Measurements from ENCODE around the gene GNE.
"Not testable (repeated sequence)": the region's sequence is repeated elsewhere in the genome, so short reads cannot be mapped to it uniquely, and the experiment has no call there.

GNE gene, protein sequence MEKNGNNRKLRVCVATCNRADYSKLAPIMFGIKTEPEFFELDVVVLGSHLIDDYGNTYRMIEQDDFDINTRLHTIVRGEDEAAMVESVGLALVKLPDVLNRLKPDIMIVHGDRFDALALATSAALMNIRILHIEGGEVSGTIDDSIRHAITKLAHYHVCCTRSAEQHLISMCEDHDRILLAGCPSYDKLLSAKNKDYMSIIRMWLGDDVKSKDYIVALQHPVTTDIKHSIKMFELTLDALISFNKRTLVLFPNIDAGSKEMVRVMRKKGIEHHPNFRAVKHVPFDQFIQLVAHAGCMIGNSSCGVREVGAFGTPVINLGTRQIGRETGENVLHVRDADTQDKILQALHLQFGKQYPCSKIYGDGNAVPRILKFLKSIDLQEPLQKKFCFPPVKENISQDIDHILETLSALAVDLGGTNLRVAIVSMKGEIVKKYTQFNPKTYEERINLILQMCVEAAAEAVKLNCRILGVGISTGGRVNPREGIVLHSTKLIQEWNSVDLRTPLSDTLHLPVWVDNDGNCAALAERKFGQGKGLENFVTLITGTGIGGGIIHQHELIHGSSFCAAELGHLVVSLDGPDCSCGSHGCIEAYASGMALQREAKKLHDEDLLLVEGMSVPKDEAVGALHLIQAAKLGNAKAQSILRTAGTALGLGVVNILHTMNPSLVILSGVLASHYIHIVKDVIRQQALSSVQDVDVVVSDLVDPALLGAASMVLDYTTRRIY

GRCh38 chr9:36258208-36258995, at the start of gene GNE:
GNE (minus strand) TSS chr9:36258448; CDS start chr9:36249355, 9,093 bp downstream.
- peak; percentile 63 to 73 for DNase-seq

GRCh38 chr9:36306471-36307306, 48.4 kb upstream of the GNE start:
- DNase-seq, result no peak

DNA sequence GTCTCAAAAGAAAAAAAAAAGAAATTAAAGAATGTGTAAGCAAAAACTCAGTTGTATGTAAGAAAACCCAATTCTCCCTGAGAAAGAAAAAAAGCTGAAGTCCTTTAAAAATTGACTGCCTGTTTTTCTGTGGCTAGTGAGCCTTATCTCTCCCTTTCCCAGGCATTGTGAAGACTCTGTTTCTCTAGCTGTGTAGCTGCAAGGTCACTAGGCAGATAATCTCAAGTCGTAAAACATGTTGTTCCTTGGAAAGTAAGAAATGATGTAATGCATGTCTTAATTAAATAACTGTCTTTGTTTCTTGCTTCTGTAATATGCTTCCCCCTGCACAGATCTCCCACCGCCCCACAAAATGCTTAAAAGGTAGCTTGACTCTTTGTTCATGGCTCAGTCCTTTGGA, 46.1 kb upstream of the GNE start:
- DNase-seq, result not testable (repeated sequence)

DNA sequence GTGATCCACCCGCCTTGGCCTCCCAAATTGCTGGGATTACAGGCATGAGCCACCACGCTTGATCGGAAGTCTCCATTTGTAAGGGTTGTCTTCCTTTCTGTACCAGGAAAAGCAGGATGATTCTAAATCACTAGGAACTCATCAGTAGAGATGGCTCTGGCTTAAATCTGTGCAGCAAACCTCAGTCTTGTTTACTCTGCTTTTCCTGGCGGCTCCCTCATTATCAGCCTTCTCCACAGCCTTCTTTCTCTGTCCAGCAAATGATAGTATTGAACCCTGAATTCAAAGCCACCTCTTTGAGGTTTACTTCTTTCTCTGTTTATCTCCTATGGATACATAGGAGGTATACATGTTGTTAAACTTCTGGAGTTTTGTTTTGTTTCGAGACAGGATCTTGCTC, 43.0 kb upstream of the GNE start:
- no peak for DNase-seq

- DNase-seq, result no peak
Observed at GRCh38 chr9:36298566-36298965, 40.3 kb upstream of the GNE start.

GRCh38 chr9:36297798-36298197, 39.5 kb upstream of the GNE start:
- DNase-seq, result no peak

GRCh38 chr9:36294996-36295395, 36.7 kb upstream of the GNE start:
- DNase-seq, result not testable (repeated sequence)

DNA sequence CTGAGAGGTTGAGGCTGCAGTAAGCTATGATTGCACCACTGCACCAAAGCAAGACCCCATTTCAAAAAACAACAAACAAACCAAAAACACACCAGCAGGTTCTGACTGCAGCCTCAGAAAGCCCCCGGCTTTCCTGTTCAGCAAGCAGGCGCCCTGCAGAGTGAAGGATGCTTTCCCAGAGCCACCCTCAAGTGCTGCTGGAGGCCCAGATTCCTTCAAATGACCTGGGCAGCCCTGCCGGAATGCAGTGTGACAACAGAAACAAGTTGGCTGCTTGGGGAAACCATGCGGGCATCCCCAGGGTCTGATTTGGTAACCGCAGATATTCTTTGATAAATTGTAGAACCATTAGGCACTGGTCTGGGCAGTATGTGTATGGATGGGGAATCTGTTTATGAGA, 35.7 kb upstream of the GNE start:
- DNase-seq, result no peak

DNA sequence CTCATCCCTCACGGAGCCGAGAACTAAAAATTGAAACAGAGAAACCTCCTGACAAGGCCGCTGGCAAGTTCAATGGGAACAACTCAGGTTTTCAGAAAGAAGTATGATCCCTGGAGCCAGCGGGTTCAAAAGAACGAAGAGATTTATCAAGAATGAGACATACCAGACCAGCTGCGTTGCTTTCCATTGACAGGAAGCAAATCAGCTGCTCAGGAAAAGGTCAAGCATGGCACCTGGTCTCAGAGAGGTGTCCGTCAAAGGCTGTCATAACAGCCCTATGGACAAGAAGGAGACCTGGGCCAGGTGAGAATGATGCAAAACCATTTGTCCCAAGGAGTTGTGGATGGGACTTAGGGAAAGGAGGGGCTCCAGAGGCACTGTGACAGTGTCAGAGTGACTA, 34.9 kb upstream of the GNE start:
- DNase-seq, result no peak

DNA sequence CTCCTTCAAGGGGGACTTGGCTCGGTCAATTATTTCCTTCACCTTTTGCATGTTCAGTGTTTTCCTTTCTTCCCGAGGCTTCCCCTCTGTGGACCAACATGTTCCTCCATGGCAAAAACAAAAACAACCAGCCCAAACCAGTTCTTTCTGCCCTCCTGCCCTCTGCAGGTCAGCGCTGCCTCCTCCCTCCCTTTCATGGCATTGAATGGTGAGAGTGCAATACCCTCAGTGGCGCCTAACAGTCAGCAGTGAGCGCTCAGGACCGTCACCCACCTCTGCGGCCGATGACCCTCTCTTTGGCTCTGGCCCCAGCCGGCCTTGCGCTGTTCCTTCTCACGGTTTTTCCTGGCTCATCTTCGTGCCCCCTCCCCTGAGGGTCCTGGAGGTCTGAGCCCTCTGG, 34.4 kb upstream of the GNE start:
- DNase-seq, result no peak

DNA sequence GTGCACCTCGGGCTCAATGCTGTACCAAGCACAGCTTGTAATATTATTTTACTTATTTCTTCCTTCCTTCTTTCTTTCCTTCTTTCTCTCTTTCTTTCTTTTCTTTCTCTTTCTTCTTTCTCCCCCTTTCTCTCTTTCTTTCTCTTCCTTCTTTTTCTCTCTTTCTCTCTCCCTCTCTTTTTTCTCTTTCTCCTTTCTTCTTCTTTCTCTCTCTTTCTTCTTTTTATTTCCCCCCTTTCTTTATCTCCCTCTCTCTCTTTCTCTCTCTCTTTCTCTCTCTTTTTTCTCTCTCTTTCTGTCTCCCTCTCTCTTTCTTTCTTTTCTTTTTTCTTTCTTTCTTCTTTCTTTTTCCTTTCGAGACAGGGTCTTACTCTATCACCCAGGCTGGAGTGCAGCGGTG, 32.7 kb upstream of the GNE start:
- no peak for DNase-seq

- no peak for DNase-seq
Observed at GRCh38 chr9:36289836-36290435, 31.7 kb upstream of the GNE start.

GRCh38 chr9:36288070-36288469, 29.8 kb upstream of the GNE start:
- no peak for DNase-seq

DNA sequence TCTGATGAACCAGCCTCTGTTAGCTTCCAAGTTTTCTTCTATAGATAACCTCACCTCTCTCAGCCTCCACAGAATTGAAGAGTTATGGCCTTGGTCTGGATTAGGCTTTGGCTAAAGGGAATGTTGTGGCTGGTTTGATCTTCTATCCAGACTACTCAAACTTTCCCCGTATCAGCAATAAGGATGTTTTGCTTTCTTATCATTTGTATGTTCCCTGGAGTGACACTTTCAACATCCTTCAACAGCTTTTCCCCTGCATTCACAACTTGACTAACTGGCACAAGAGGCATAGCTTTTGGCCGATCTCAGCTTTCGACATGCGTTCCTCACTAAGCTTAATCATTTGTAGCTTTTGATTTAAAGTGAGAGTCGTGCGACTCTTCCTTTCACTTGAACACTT, 28.1 kb upstream of the GNE start:
- no peak for DNase-seq

DNA sequence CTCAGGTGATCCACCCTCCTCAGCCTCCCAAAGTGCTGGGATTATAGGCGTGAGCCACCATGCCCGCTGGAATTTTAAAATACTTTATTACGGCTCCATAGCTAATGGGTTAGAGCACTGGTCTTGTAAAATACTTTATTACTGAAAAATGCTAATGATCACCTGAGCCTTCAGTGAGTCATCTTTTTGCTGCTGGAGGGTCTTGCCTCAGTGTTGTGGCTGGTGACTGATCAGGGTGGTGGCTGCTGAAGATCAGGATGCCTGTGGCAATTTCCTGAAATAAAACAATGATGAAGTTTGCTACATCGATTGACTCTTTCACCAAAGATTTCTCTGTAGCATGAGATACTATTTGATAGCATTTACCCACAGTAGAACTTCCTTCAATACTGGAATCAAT, 26.0 kb upstream of the GNE start:
- DNase-seq, result no peak

- no peak for DNase-seq
Observed at GRCh38 chr9:36282275-36282674, 24.0 kb upstream of the GNE start.

DNA sequence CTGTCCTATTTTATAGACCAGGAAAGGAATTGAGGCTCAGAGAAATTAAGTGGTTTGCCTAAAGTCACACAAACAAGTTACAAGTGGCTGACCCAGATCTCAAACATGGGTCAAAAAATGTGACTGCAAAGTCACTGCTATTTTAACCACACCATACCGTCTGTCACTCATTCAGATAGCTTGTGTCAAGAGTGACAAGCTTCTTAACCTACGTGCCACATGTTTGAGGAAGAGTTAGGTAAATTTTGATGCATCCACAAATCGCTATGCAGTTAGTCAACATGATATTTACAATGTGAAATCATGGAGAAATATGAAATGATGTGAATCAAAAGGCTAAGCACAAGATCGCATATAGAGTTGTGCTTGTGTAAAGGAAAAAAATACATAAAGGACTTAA, 22.7 kb upstream of the GNE start:
- no peak for DNase-seq

- DNase-seq, result no peak
Observed at GRCh38 chr9:36278243-36278642, 20.0 kb upstream of the GNE start.

DNA sequence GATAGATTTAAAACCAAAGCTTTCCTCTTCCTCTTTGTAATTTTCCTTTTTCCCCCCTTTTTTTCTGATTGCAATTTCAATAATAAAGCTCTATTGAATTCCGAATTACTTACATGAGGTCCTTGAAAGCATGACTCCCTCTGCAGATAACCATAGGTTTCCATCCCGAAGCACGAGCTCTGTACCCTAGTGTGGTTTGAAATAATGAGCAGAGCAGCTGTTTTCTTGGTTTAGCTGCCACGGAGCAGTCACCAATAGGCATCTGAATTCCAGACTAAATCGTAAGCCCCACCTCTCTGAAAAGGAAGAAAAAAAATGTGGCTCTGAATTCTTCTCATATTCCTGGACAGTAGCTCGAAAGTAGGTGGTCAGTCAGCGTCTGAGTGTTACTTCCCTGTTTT, 18.5 kb upstream of the GNE start:
- no peak for DNase-seq

DNA sequence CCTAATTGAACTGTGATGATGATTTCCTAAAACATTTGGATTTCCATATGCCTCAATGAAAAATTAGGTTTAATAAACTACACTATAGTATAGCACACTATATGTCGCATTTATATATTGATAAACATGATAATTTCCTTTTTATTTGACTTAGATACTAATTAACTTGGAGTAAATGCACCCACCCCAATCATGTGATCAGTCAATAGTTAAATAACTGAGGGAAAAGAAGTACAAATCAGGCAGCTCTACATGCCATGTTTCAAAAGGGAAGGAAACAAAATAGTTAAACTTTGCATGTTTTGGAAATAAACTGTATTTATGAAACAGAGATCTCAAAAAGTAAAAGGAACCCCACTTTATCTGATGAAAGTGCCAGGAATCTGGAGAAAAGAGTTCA, 18.0 kb upstream of the GNE start:
- no peak for DNase-seq

GRCh38 chr9:36275060-36275459, 16.8 kb upstream of the GNE start:
- no peak for DNase-seq

DNA sequence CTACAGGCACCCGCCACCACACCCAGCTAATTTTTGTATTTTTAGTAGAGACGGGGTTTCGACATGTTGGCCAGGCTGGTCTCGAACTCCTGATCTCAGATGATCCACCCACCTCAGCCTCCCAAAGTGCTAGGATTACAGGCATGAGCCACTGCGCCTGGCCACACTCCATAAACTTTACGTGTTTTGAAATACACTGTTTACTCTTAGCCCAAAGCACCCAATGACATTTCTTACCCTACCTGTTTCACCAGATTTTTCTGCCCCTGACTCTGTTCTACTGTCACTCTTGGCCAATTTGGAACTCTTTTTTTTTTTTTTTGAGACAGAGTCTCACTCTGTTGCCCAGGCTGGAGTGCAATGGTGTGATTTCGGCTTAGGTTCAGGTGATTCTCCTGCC, 15.1 kb upstream of the GNE start:
- DNase-seq, result not testable (repeated sequence)
